ENCODE results near the gene MYO1B. TPM values are rescaled to one million over a fixed set of nuclear protein-coding genes. Genes with fewer than 3 reads are reported as not detected.

MYO1B gene
- total and polyA plus RNA-seq, 7 experiments from 2014 or later, result 0.43 to 14.9 (median 0.54) TPM

- Mint-ChIP-seq H3K4me3 (no peak overlapping the region), H3K9me3 (no peaks in the 10 kb centered on the region), H3K27me3 (no peaks in the 10 kb centered on the region), H3K4me1 (peaks cover 0 to 12% (median 0%) of the 10 kb centered on the region in 7 donors), H3K36me3 (no peaks in the 10 kb centered on the region), H3K27ac (no peak overlapping the region)
- Histone ChIP-seq H3K36me3 (ENCODE audit: control insufficient read depth in 2 of 3, insufficient read depth in 3 of 3, low read length in 3 of 3) (no peaks in the 10 kb centered on the region), H3K27me3 (ENCODE audit: control insufficient read depth in 2 of 2, insufficient read depth in 2 of 2, low read length in 2 of 2) (no peaks in the 10 kb centered on the region), H3K4me3 (ENCODE audit: low read length) (no peak overlapping the region), H3K4me1 (ENCODE audit: control insufficient read depth in 2 of 2, insufficient read depth in 2 of 2, low read length in 2 of 2) (no peaks in the 10 kb centered on the region), H3K9me3 (ENCODE audit: control insufficient read depth in 2 of 3, low read length in 3 of 3) (no peaks in the 10 kb centered on the region), H3K27ac (ENCODE audit: low read depth, low read length) (no peak overlapping the region)
- intact Hi-C loops (cut with micrococcal nuclease), result no loop called here
- ChIA-PET POLR2A (interaction anchor here (0.6 kb wide), 1 partner anchor 17 kb away, joined by 3 read pairs; no protein-coding TSS in a partner anchor), CTCF (no interaction called here)
- no peak for DNase-seq
- no peak for ATAC-seq
These were observed 156.1 kb downstream of the MYO1B start for GRCh38 chr2:191401287-191401686.

GRCh38 chr2:191402966-191403565, 157.9 kb downstream of the MYO1B start:
- H3K36me3 ChIP-seq (ENCODE audit: control insufficient read depth in 2 of 3, insufficient read depth in 3 of 3, low read length in 3 of 3), result no peaks in the 10 kb centered on the region
- intact Hi-C loops (cut with micrococcal nuclease), result no loop called here
- ATAC-seq (no peak), DNase-seq (no peak)
- Mint-ChIP-seq H3K36me3 (no peaks in the 10 kb centered on the region), H3K4me1 (peaks cover 0 to 12% (median 0%) of the 10 kb centered on the region in 7 donors), H3K27ac (no peak overlapping the region), H3K4me3 (no peak overlapping the region), H3K9me3 (no peaks in the 10 kb centered on the region), H3K27me3 (no peaks in the 10 kb centered on the region)
- no peak overlapping the region for H3K27ac ChIP-seq (ENCODE audit: low read depth, low read length)
- no peak overlapping the region for H3K4me3 ChIP-seq (ENCODE audit: low read length)
- no peaks in the 10 kb centered on the region for H3K9me3 ChIP-seq (ENCODE audit: control insufficient read depth in 2 of 3, low read length in 3 of 3)
- POLR2A ChIA-PET, result no interaction called here
- H3K4me1 ChIP-seq (ENCODE audit: control insufficient read depth in 2 of 2, insufficient read depth in 2 of 2, low read length in 2 of 2), result no peaks in the 10 kb centered on the region
- CTCF ChIA-PET, result no interaction called here
- no peaks in the 10 kb centered on the region for H3K27me3 ChIP-seq (ENCODE audit: control insufficient read depth in 2 of 2, insufficient read depth in 2 of 2, low read length in 2 of 2)

DNA sequence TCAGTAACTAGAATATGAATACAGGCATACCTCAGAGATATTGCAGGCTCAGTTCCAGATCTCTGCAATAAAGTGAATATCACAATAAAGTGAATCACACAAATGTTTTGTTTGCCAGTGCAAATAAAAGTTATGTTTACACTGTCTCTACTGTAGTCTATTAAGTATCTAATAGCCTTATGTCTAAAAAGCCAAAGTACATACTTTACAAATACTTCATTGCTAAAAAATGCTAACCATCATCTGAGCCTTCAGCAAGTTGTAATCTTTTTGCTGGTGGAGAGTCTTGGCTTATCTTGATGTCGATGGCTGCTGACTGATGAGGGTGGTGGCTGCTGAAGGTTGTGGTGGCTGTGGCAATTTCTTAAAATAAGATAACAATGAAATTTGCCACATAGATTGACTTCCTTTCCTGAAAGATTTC, 159.4 kb downstream of the MYO1B start:
- H3K36me3 ChIP-seq (ENCODE audit: control insufficient read depth in 2 of 3, insufficient read depth in 3 of 3, low read length in 3 of 3), result no peaks in the 10 kb centered on the region
- H3K4me1 ChIP-seq (ENCODE audit: control insufficient read depth in 2 of 2, insufficient read depth in 2 of 2, low read length in 2 of 2), result no peaks in the 10 kb centered on the region
- no peaks in the 10 kb centered on the region for H3K9me3 ChIP-seq (ENCODE audit: control insufficient read depth in 2 of 3, low read length in 3 of 3)
- H3K27ac Mint-ChIP-seq, result no peak overlapping the region
- DNase-seq (no peak), ATAC-seq (no peak)
- no peak overlapping the region for H3K27ac ChIP-seq (ENCODE audit: low read depth, low read length)
- H3K27me3 Mint-ChIP-seq, result no peaks in the 10 kb centered on the region
- H3K4me1 Mint-ChIP-seq, result peaks cover 0 to 12% (median 0%) of the 10 kb centered on the region in 7 donors
- ChIA-PET POLR2A (no interaction called here), CTCF (no interaction called here)
- no peaks in the 10 kb centered on the region for H3K27me3 ChIP-seq (ENCODE audit: control insufficient read depth in 2 of 2, insufficient read depth in 2 of 2, low read length in 2 of 2)
- H3K4me3 ChIP-seq (ENCODE audit: low read length), result no peak overlapping the region
- H3K4me3 Mint-ChIP-seq, result no peak overlapping the region
- intact Hi-C loops (cut with micrococcal nuclease), result no loop called here
- no peaks in the 10 kb centered on the region for H3K36me3 Mint-ChIP-seq
- H3K9me3 Mint-ChIP-seq, result no peaks in the 10 kb centered on the region

DNA sequence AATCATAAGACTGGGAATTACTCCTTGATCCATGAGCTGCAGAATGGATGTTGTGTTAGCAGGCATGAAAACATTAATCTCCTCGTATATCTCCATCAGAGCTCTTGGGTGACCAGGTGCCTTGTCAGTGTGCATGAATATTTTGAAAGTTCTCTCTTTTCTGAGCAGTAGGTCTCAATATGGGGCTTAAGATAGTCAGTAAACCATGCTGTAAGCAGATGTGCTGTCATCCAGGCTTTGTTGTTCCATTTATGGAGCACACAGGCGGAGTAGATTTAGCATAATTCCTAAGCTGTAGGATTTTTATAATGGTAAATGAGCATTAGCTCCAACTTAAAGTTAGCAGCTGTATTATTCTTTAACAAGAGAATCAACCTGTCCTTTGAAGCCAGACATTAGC, 160.3 kb downstream of the MYO1B start:
- ChIA-PET CTCF (no interaction called here), POLR2A (no interaction called here)
- DNase-seq, result no peak
- ATAC-seq, result no peak
- no peaks in the 10 kb centered on the region for H3K9me3 ChIP-seq (ENCODE audit: control insufficient read depth in 2 of 3, low read length in 3 of 3)
- Mint-ChIP-seq H3K27me3 (no peaks in the 10 kb centered on the region), H3K36me3 (no peaks in the 10 kb centered on the region), H3K27ac (no peak overlapping the region), H3K4me3 (no peak overlapping the region), H3K9me3 (no peaks in the 10 kb centered on the region), H3K4me1 (peaks cover 0 to 12% (median 0%) of the 10 kb centered on the region in 7 donors)
- intact Hi-C loops (cut with micrococcal nuclease), result no loop called here
- H3K27ac ChIP-seq (ENCODE audit: low read depth, low read length), result no peak overlapping the region
- no peak overlapping the region for H3K4me3 ChIP-seq (ENCODE audit: low read length)
- no peaks in the 10 kb centered on the region for H3K36me3 ChIP-seq (ENCODE audit: control insufficient read depth in 2 of 3, insufficient read depth in 3 of 3, low read length in 3 of 3)
- H3K4me1 ChIP-seq (ENCODE audit: control insufficient read depth in 2 of 2, insufficient read depth in 2 of 2, low read length in 2 of 2), result no peaks in the 10 kb centered on the region
- no peaks in the 10 kb centered on the region for H3K27me3 ChIP-seq (ENCODE audit: control insufficient read depth in 2 of 2, insufficient read depth in 2 of 2, low read length in 2 of 2)

GRCh38 chr2:191410646-191411436, 165.6 kb downstream of the MYO1B start:
- Mint-ChIP-seq H3K4me1 (peaks cover 0 to 2% (median 0%) of the 10 kb centered on the region in 7 donors), H3K4me3 (no peak overlapping the region), H3K27me3 (no peaks in the 10 kb centered on the region), H3K36me3 (peaks cover 0 to 4% (median 0%) of the 10 kb centered on the region in 5 donors), H3K27ac (no peak overlapping the region), H3K9me3 (no peaks in the 10 kb centered on the region)
- H3K27me3 ChIP-seq (ENCODE audit: control insufficient read depth in 2 of 2, insufficient read depth in 2 of 2, low read length in 2 of 2), result no peaks in the 10 kb centered on the region
- H3K27ac ChIP-seq (ENCODE audit: low read depth, low read length), result no peak overlapping the region
- no peaks in the 10 kb centered on the region for H3K36me3 ChIP-seq (ENCODE audit: control insufficient read depth in 2 of 3, insufficient read depth in 3 of 3, low read length in 3 of 3)
- POLR2A ChIA-PET, result no interaction called here
- ATAC-seq (no peak), DNase-seq (no peak)
- CTCF ChIA-PET, result no interaction called here
- H3K4me1 ChIP-seq (ENCODE audit: control insufficient read depth in 2 of 2, insufficient read depth in 2 of 2, low read length in 2 of 2), result no peaks in the 10 kb centered on the region
- no peaks in the 10 kb centered on the region for H3K9me3 ChIP-seq (ENCODE audit: control insufficient read depth in 2 of 3, low read length in 3 of 3)
- H3K4me3 ChIP-seq (ENCODE audit: low read length), result no peak overlapping the region
- intact Hi-C loops (cut with micrococcal nuclease), result no loop called here

DNA sequence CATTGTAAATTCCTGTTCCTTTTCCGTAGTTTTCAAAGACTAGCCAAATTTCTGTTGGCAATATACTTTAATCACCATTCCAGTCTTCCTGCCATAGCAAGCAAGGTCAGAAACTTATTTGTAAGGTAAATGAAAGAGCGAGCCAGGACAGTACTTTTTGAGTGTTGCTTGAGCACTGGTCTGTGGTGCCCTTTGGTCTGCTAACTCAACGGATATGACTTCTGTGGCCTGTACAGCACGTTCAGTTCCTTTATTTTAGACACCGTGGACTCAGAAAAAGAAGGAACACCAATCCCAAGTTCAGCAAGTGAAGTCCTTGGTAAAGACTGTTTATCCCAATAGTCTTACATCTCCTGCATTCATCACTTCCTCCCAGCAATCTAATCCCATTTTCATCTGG, 166.3 kb downstream of the MYO1B start:
- Mint-ChIP-seq H3K4me1 (no peaks in the 10 kb centered on the region), H3K27me3 (no peaks in the 10 kb centered on the region), H3K27ac (no peak overlapping the region), H3K9me3 (no peaks in the 10 kb centered on the region), H3K4me3 (no peak overlapping the region), H3K36me3 (peaks cover 0 to 6% (median 0%) of the 10 kb centered on the region in 5 donors)
- Histone ChIP-seq H3K9me3 (ENCODE audit: control insufficient read depth in 2 of 3, low read length in 3 of 3) (no peaks in the 10 kb centered on the region), H3K4me3 (ENCODE audit: low read length) (no peak overlapping the region), H3K4me1 (ENCODE audit: control insufficient read depth in 2 of 2, insufficient read depth in 2 of 2, low read length in 2 of 2) (no peaks in the 10 kb centered on the region), H3K27ac (ENCODE audit: low read depth, low read length) (no peak overlapping the region), H3K27me3 (ENCODE audit: control insufficient read depth in 2 of 2, insufficient read depth in 2 of 2, low read length in 2 of 2) (no peaks in the 10 kb centered on the region), H3K36me3 (ENCODE audit: control insufficient read depth in 2 of 3, insufficient read depth in 3 of 3, low read length in 3 of 3) (no peaks in the 10 kb centered on the region)
- ChIA-PET POLR2A (no interaction called here), CTCF (no interaction called here)
- intact Hi-C loops (cut with micrococcal nuclease), result no loop called here
- DNase-seq (no peak), ATAC-seq (no peak)

DNA sequence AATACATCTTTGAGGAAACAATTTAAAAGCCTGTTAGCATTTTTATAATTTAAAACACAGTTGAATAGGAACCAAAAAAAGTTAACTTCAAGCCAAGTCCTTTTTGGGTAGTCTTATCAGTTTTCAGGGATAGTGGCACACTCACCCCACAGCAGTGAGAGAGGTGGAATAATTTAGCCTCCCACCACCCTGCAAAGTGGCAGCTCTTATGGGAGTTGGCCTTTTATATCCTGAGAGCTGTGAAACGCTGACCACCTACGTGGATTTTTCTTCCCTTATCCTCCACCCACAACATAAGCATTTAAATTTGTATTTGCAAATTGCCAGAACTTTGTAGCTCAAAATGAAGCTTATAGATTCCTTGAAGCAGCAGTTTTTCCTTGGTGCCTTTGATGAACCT, 167.1 kb downstream of the MYO1B start:
- Mint-ChIP-seq H3K4me3 (no peak overlapping the region), H3K27me3 (no peaks in the 10 kb centered on the region), H3K27ac (no peak overlapping the region), H3K9me3 (no peaks in the 10 kb centered on the region), H3K4me1 (no peaks in the 10 kb centered on the region), H3K36me3 (peaks cover 0 to 6% (median 0%) of the 10 kb centered on the region in 5 donors)
- Histone ChIP-seq H3K4me3 (ENCODE audit: low read length) (no peak overlapping the region), H3K4me1 (ENCODE audit: control insufficient read depth in 2 of 2, insufficient read depth in 2 of 2, low read length in 2 of 2) (no peaks in the 10 kb centered on the region), H3K9me3 (ENCODE audit: control insufficient read depth in 2 of 3, low read length in 3 of 3) (no peaks in the 10 kb centered on the region), H3K27me3 (ENCODE audit: control insufficient read depth in 2 of 2, insufficient read depth in 2 of 2, low read length in 2 of 2) (no peaks in the 10 kb centered on the region), H3K27ac (ENCODE audit: low read depth, low read length) (no peak overlapping the region), H3K36me3 (ENCODE audit: control insufficient read depth in 2 of 3, insufficient read depth in 3 of 3, low read length in 3 of 3) (no peaks in the 10 kb centered on the region)
- no peak for DNase-seq
- CTCF ChIA-PET, result no interaction called here
- intact Hi-C loops (cut with micrococcal nuclease), result no loop called here
- POLR2A ChIA-PET, result no interaction called here
- ATAC-seq, result no peak
